H9 (cell line): ENCODE measurements around the gene KCNK16. TPM values are rescaled to one million over a fixed set of nuclear protein-coding genes. Genes with fewer than 3 reads are reported as not detected.

Experiments used
- DNase-seq: peaks from one replicate; pipeline ENCODE4 v3.0.0-alpha.2; 2017
- H2AFZ ChIP-seq: one replicate; pipeline ENCODE4 v1.6.1; 2013; ENCODE audit warnings: mild to moderate bottlenecking, low read length, control low read depth, moderate library complexity
- H2AK5ac ChIP-seq: 2 replicates; pipeline ENCODE4 v1.6.1; 2013; ENCODE audit warnings: low read length, control low read depth, mixed read lengths; ENCODE audit not compliant: insufficient read length
- H2BK120ac ChIP-seq: one replicate; pipeline ENCODE4 v1.6.1; 2013; ENCODE audit warnings: low read depth, mild to moderate bottlenecking, low read length, control low read depth, inconsistent platforms; ENCODE audit not compliant: poor library complexity, severe bottlenecking
- H2BK12ac ChIP-seq: 2 replicates; pipeline ENCODE4 v1.6.1; 2013; ENCODE audit warnings: low read length, control low read depth, mixed read lengths, low read depth; ENCODE audit not compliant: insufficient read length
- H2BK15ac ChIP-seq: 2 replicates; pipeline ENCODE4 v1.6.1; 2013; ENCODE audit warnings: low read depth, low read length, control low read depth
- H2BK20ac ChIP-seq: one replicate; pipeline ENCODE4 v1.6.1; 2013; ENCODE audit warnings: low read depth, mild to moderate bottlenecking, low read length, control low read depth, inconsistent platforms; ENCODE audit not compliant: poor library complexity, severe bottlenecking
- H2BK5ac ChIP-seq: 2 replicates; pipeline ENCODE4 v1.6.1; 2013; ENCODE audit warnings: low read length, control low read depth, mixed read lengths; ENCODE audit not compliant: insufficient read length
- H3K14ac ChIP-seq: 2 replicates; pipeline ENCODE4 v1.6.1; 2013; ENCODE audit warnings: low read length, control low read depth; ENCODE audit not compliant: insufficient read depth
- H3K18ac ChIP-seq: 2 replicates; pipeline ENCODE4 v1.6.1; 2013; ENCODE audit warnings: low read depth, mild to moderate bottlenecking, mixed read lengths, low read length, control low read depth; ENCODE audit not compliant: insufficient read length
- H3K23ac ChIP-seq: 2 replicates; pipeline ENCODE4 v1.6.1; 2013; ENCODE audit warnings: low read length, control low read depth, mixed read lengths, low read depth; ENCODE audit not compliant: insufficient read length
- H3K23me2 ChIP-seq: 2 replicates; pipeline ENCODE4 v1.6.1; 2013; ENCODE audit warnings: low read depth, mild to moderate bottlenecking, mixed read lengths, low read length, control low read depth; ENCODE audit not compliant: insufficient read length, poor library complexity, severe bottlenecking
- H3K27ac ChIP-seq: 2 replicates; pipeline ENCODE4 v1.5.1; 2013; ENCODE audit warnings: low read length, control low read depth, mixed read lengths, low read depth; ENCODE audit not compliant: insufficient read length
- H3K27me3 ChIP-seq: 2 replicates; pipeline ENCODE4 v1.6.1; 2013; ENCODE audit warnings: low read length, control low read depth, inconsistent platforms; ENCODE audit not compliant: insufficient read depth
- H3K4ac ChIP-seq: 2 replicates; pipeline ENCODE4 v1.6.1; 2013; ENCODE audit warnings: low read depth, mild to moderate bottlenecking, control low read depth, inconsistent platforms, low read length, moderate library complexity
- H3K4me1 ChIP-seq: 2 replicates; pipeline ENCODE4 v1.6.1; 2013; ENCODE audit warnings: low read length, control low read depth, inconsistent platforms; ENCODE audit not compliant: insufficient read depth
- H3K4me2 ChIP-seq: 2 replicates; pipeline ENCODE4 v1.6.1; 2013; ENCODE audit warnings: low read length, control low read depth, mixed read lengths; ENCODE audit not compliant: insufficient read length, insufficient read depth
- H3K56ac ChIP-seq: 2 replicates; pipeline ENCODE4 v1.6.1; 2013; ENCODE audit warnings: low read depth, mild to moderate bottlenecking, mixed read lengths, low read length, control low read depth; ENCODE audit not compliant: insufficient read length
- H3K79me1 ChIP-seq: 2 replicates; pipeline ENCODE4 v1.6.1; 2013; ENCODE audit warnings: low read depth, mild to moderate bottlenecking, moderate library complexity, low read length, control low read depth, inconsistent platforms; ENCODE audit not compliant: insufficient read depth, poor library complexity, severe bottlenecking
- H3K79me2 ChIP-seq: 2 replicates; pipeline ENCODE4 v1.6.1; 2013; ENCODE audit warnings: low read length, control low read depth, inconsistent platforms; ENCODE audit not compliant: insufficient read depth
- H3K9ac ChIP-seq: 2 replicates; pipeline ENCODE4 v1.6.1; 2013; ENCODE audit warnings: low read length, control low read depth, mixed read lengths; ENCODE audit not compliant: insufficient read length; ENCODE audit errors: extremely low read depth
- H3K9me3 ChIP-seq: one replicate; pipeline ENCODE4 v1.6.1; 2013; ENCODE audit warnings: low read depth, low read length, inconsistent platforms; ENCODE audit not compliant: control insufficient read depth
- H3T11ph ChIP-seq: one replicate; pipeline ENCODE4 v1.6.1; 2013; ENCODE audit warnings: mild to moderate bottlenecking, low read length, control low read depth, inconsistent platforms
- H4K20me1 ChIP-seq: one replicate; pipeline ENCODE4 v1.6.1; 2013; ENCODE audit not compliant: control insufficient read depth, insufficient read length, insufficient read depth
- H4K5ac ChIP-seq: 2 replicates; pipeline ENCODE4 v1.6.1; 2013; ENCODE audit warnings: low read depth, mild to moderate bottlenecking, mixed read lengths, low read length, control low read depth; ENCODE audit not compliant: insufficient read length
- H4K8ac ChIP-seq: replicated peaks from 2 replicates; pipeline ENCODE4 v1.6.1; 2013; ENCODE audit warnings: low read length, control low read depth, mixed read lengths, low read depth; ENCODE audit not compliant: insufficient read length
- H4K91ac ChIP-seq: 2 replicates; pipeline ENCODE4 v1.6.1; 2013; ENCODE audit warnings: low read depth, mild to moderate bottlenecking, moderate library complexity, mixed read lengths, low read length, control low read depth; ENCODE audit not compliant: insufficient read length
- H3K27ac Mint-ChIP-seq, 3 experiments: 2 replicates in 2 of 3; 3 replicates in 1 of 3; pipeline ENCODE4 v1.8.0; 2020 to 2021; ENCODE audit warnings: mixed read lengths in 3 of 3, mild to moderate bottlenecking in 1 of 3, moderate library complexity in 1 of 3
- H3K27me3 Mint-ChIP-seq: 2 replicates; pipeline ENCODE4 v1.8.0; 2021; ENCODE audit warnings: low read depth, mild to moderate bottlenecking, moderate library complexity, mixed read lengths
- H3K36me3 Mint-ChIP-seq, 3 experiments: 2 replicates in 2 of 3; 3 replicates in 1 of 3; pipeline ENCODE4 v1.8.0; 2020 to 2021; ENCODE audit warnings: low read depth in 3 of 3, mixed read lengths in 3 of 3; ENCODE audit not compliant: insufficient read depth in 1 of 3
- H3K4me1 Mint-ChIP-seq, 2 experiments: 2 replicates each; pipeline ENCODE4 v1.8.0; 2020; ENCODE audit warnings: mixed read lengths in 2 of 2
- H3K4me3 Mint-ChIP-seq, 2 experiments: 2 replicates in 1 of 2; 3 replicates in 1 of 2; pipeline ENCODE4 v1.8.0; 2020 to 2021; ENCODE audit warnings: mild to moderate bottlenecking in 2 of 2, mixed read lengths in 2 of 2, moderate library complexity in 1 of 2
- H3K9me3 Mint-ChIP-seq, 2 experiments: 2 replicates in 1 of 2; 3 replicates in 1 of 2; pipeline ENCODE4 v1.8.0; 2020; ENCODE audit warnings: mild to moderate bottlenecking in 2 of 2, mixed read lengths in 2 of 2, moderate library complexity in 1 of 2
- CTCF ChIP-seq: fragments of 200-600 bp; sonication (generic); conservative IDR thresholded peaks from 3 replicates; pipeline ENCODE4 v1.8.0; 2021; ENCODE audit warnings: antibody characterized with exemption, mild to moderate bottlenecking
- WGBS: extraction: QIAGEN DNeasy Blood & Tissue Kit; methylation state at CpG from one replicate; pipeline ENCODE4 v1.1.7; 2013; ENCODE audit warnings: missing lambda C conversion rate, low lambda C conversion rate, mixed read lengths; ENCODE audit not compliant: insufficient read length; ENCODE audit errors: extremely low coverage; 5-methylcytosine and 5-hydroxymethylcytosine counted together
- total RNA-seq: library from RNA; stranded (reverse); gene quantifications from 2 replicates; pipeline ENCODE4 v1.2.1, GENCODE V29; 2021

The KCNK16 gene
- total RNA-seq, 1 experiment from 2014 or later, result not detected

- Histone ChIP-seq H3K79me2 (no peaks in the 10 kb centered on the region), H3K23ac (no peak overlapping the region), H3K27ac (no peak overlapping the region), H3K4me2 (no peak overlapping the region), H3K4me1 (no peaks in the 10 kb centered on the region), H3K9me3 (no peaks in the 10 kb centered on the region), H2BK12ac (no peak overlapping the region), H3K9ac (no peak overlapping the region), H4K20me1 (no peaks in the 10 kb centered on the region), H4K8ac (no peak overlapping the region), H4K91ac (no peak overlapping the region), H3K27me3 (no peaks in the 10 kb centered on the region), H2AFZ (no peak overlapping the region), H3K23me2 (no peaks in the 10 kb centered on the region), H2BK120ac (no peak overlapping the region), H2BK5ac (no peak overlapping the region), H2AK5ac (no peak overlapping the region), H3K14ac (no peak overlapping the region), H3K18ac (no peak overlapping the region), H2BK15ac (no peak overlapping the region), H2BK20ac (no peak overlapping the region), H3K4ac (no peak overlapping the region), H3T11ph (no peak overlapping the region), H3K79me1 (no peaks in the 10 kb centered on the region), H4K5ac (no peak overlapping the region), H3K56ac (no peak overlapping the region)
- H3K36me3 Mint-ChIP-seq, result no peaks in the 10 kb centered on the region; a peak in 1 of 7 replicates
- no CpG with 5 or more reads among the region's 10 CpGs for WGBS
- H3K27ac Mint-ChIP-seq, result no peak overlapping the region
- H3K4me1 Mint-ChIP-seq, result no peaks in the 10 kb centered on the region
- no peaks in the 10 kb centered on the region; a peak in 2 of 5 replicates for H3K9me3 Mint-ChIP-seq
- DNase-seq, result no peak
- TF ChIP-seq CTCF, result no peak
- H3K4me3 Mint-ChIP-seq, result no peak overlapping the region
- H3K27me3 Mint-ChIP-seq, result peaks cover 54% of the 10 kb centered on the region
Measured at GRCh38 chr6:39320363-39320984, 2.0 kb downstream of the KCNK16 start.
